Epidermal melanocyte (primary cell): Measurements from ENCODE around the gene CFHR2.
"Not testable (repeated sequence)": the region's sequence is repeated elsewhere in the genome, so short reads cannot be mapped to it uniquely, and the experiment has no call there.

Experiments
- DNase-seq: peaks from one replicate; pipeline ENCODE4 v3.0.0; 2011; ENCODE audit warnings: low spot score; ENCODE audit not compliant: insufficient read length

CFHR2 gene

GRCh38 chr1:196943568-196943967, at the start of gene CFHR2:
Gene CFHR2, plus strand, starts transcription at chr1:196943738. Its CDS starts 143 bp downstream, at chr1:196943881.
- not testable (repeated sequence) for DNase-seq

- DNase-seq = no peak
Observed at GRCh38 chr1:196896355-196896754, 47.2 kb upstream of the CFHR2 start.

- no peak for DNase-seq
Observed at GRCh38 chr1:196897158-196897828, 46.2 kb upstream of the CFHR2 start.

DNA sequence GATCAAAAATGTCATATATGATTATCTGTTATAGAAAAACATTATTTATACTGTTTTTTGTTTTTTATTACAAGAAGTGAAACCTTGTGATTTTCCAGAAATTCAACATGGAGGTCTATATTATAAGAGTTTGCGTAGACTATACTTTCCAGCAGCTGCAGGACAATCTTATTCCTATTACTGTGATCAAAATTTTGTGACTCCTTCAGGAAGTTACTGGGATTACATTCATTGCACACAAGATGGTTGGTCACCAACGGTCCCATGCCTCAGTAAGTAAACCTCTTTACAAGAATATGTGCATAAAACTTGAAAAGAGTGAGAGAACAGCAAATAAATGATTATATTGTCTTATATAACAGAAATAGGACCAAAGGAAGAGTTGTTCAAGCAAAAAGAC, 41.2 kb upstream of the CFHR2 start:
- no peak for DNase-seq

DNA sequence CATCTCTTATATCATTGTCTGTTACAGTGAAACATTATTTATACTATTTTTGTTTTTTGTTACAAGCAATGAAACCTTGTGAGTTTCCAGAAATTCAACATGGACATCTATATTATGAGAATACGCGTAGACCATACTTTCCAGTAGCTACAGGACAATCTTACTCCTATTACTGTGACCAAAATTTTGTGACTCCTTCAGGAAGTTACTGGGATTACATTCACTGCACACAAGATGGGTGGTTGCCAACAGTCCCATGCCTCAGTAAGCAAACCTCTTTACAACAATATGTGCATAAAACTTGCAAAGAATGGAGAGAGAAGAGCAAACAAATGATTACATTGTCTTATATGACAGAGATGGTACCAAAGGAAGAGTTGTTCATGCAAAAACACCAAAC, 33.3 kb upstream of the CFHR2 start:
- DNase-seq = no peak

DNA sequence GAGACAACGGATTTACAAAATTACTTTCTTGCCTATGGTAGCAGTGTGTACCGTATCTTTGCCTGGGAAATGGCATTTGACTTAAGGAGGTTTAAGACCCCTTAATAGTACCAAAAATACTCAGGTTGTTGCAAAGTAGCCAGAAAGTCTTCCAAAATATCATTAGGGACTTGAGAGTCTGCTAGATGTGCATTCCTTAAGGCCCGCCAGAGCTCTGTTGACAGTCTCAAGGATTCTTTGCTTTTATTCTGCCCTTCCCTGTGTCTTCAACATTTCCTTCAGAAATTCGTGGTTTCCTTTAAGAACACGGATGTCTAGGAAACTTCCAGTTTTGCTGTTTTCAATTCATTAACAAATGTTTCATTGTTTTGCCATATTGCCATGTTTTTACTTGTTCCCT, 31.3 kb upstream of the CFHR2 start:
- not testable (repeated sequence) for DNase-seq

DNA sequence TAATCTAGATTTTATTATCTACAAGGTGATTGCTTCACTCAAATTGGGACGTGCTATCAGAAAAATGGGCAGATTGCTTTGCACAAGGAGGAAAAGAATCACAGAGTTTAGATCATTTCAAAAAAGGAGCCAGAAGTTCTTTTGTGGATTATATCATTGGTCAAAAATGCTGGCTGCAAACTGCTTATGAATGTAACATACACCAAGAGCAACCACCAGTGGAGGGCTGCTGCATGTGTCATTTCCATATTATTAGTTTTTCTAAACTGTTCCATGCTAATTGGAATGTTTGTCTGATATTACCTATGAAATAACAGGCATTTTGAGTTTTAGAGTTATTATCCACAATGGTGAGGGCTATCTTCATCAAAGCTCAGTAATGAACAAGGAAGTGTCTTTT, 16.7 kb upstream of the CFHR2 start:
- DNase-seq = not testable (repeated sequence)

GRCh38 chr1:196932853-196933252, 10.7 kb upstream of the CFHR2 start:
- not testable (repeated sequence) for DNase-seq

- no peak for DNase-seq
Observed at GRCh38 chr1:196933531-196934189, 9.9 kb upstream of the CFHR2 start.

GRCh38 chr1:196941474-196941873, 2.1 kb upstream of the CFHR2 start:
- DNase-seq = not testable (repeated sequence)

GRCh38 chr1:196951711-196952394, 8.3 kb downstream of the CFHR2 start:
- no peak for DNase-seq

- no peak for DNase-seq
Observed at GRCh38 chr1:196954778-196955177, 11.2 kb downstream of the CFHR2 start.

DNA sequence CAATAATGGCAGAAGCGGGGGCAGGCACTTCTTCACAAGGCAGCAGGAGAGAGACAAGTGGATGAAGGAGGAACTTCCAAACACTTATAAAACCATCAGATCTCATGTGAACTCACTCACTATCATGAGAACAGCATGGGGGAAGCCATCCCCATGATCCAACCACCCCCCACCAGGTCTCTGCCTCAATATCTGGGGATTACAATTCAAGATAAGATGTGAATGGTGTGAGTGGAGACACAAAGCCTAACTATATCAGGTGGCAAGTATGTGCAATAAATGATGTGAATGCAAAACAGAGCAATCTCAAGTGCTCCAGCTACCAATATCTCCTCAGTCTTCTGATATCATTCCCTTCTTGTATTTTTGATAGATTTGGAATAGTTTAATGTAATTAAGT, 12.4 kb downstream of the CFHR2 start:
- no peak for DNase-seq

DNA sequence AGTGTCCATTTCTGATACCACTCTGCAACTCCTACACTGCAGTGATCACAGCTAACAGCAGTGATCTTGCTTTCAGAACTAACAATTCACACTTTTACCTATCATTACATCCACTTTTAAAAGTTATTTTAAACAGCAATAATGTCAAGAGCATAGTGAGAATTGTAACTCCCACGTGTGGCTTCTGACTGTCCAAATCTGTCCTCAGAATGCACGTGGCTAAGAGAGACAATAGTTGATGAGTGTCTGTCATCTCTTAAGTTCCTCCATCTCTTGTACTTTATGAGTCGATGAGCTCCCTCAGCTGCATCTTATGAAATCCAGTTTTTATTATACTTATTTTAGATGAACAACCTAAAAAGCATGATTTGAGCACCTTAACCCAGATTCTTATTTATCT, 17.3 kb downstream of the CFHR2 start:
- no peak for DNase-seq

DNA sequence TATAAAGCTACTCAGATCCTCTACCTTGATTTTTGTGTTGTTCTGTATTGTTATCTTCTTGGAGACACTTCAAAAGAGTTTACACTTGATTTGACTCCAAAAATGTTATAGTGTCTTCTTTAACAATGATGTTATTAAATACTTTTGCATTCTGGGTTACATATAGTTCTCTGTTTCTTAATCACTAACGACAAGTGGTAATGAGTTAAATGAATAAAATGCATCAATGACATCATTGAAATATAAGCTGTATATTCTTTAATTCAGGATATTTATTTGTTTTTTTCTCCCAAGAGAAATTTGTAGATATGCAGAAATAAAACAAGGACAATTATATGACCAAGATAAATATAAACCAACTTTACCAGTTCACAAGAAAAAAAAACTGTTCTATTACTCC, 26.6 kb downstream of the CFHR2 start:
- no peak for DNase-seq

DNA sequence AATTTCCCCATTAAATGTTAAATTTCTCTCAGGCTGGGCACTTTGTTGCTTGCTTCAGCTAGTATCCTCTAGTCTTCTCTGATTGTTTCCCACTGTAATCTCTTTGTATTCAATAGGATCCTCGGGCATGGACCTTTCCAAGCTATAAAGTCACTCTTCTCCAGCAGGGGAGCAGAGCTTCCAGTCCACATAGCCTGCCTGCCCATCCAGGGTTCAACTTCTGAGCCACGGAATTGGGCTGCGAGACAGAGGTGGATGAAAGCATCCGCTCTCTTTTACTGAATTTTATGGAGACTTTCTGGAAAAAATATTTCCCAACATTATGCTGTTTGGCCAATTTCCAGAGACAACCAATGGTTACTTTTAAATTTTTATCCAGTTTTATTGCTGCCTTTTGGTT, 32.7 kb downstream of the CFHR2 start:
- DNase-seq = no peak

GRCh38 chr1:196977278-196977677, 33.7 kb downstream of the CFHR2 start, which contains the start of gene CFHR5:
Gene CFHR5, plus strand, starts transcription at chr1:196977556. Its CDS starts 109 bp downstream, at chr1:196977665.
- DNase-seq = no peak

GRCh38 chr1:196980859-196981258, 37.3 kb downstream of the CFHR2 start:
- DNase-seq = no peak

- DNase-seq = not testable (repeated sequence)
Observed at GRCh38 chr1:196982247-196982646, 38.7 kb downstream of the CFHR2 start.

GRCh38 chr1:196991919-196992651, 48.5 kb downstream of the CFHR2 start:
- DNase-seq = not testable (repeated sequence)

DNA sequence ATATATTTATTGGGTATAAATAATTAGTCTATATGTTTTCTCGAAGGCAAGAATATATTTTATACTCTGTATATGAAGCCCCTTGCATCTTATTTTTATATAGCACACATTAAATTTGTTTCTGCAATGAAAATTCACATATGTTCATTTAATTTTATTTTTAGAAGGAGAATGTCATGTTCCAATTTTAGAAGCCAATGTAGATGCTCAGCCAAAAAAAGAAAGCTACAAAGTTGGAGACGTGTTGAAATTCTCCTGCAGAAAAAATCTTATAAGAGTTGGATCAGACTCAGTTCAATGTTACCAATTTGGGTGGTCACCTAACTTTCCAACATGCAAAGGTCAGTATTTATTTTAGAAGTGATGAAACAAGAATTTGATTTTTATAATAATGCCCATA, 50.4 kb downstream of the CFHR2 start:
- no peak for DNase-seq

DNA sequence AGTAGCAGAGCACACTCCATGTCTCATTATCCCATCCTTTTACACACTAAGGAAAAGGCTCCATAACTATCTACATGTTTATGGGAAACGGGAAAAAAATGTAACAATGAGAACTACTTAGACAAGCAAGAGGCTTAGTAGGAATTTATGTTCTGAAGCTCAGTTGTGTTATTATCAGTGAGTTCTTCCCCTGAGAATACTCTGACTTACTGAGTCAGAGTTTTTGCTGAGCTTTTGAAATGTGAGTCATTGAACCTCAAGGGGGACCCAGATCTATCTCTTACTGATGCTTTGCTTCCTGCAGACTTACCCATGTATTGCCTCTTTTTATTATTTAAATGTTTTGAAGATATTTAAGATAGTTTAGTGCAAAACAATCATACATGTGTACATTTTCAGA, 53.9 kb downstream of the CFHR2 start:
- DNase-seq = no peak
